ENCODE results near the gene CYYR1. TPM values are rescaled to one million over a fixed set of nuclear protein-coding genes. Genes with fewer than 3 reads are reported as not detected.

The CYYR1 gene
- total and polyA plus RNA-seq, 2 donors (not counting 3 experiments of a cell fraction or from before 2014, with no cell fraction given) = 13.2 to 25.7 TPM

GRCh38 chr21:26597981-26598380, 24.9 kb upstream of the CYYR1 start:
- Histone ChIP-seq H3K36me3 (ENCODE audit: control insufficient read depth in 2 of 2, extremely low read depth in 1 of 2, insufficient read depth in 2 of 2, low read length in 2 of 2) (no peaks in the 10 kb centered on the region), H2AFZ (ENCODE audit: low read depth, low read length) (no peak overlapping the region), H3K9ac (replicated peaks; ENCODE audit: extremely low read depth, insufficient read depth, low read length) (no peak overlapping the region), H3K4me1 (ENCODE audit: control insufficient read depth, extremely low read depth, insufficient read depth, low read length) (no peaks in the 10 kb centered on the region), H3K4me2 (ENCODE audit: insufficient read depth, low read length) (no peak overlapping the region), H3K9me3 (replicated peaks; ENCODE audit: control insufficient read depth, insufficient read depth, low read length) (no peaks in the 10 kb centered on the region), H3K27ac (ENCODE audit: insufficient read depth, low read depth, low read length) (no peak overlapping the region), H3K4me3 (replicated peaks in 1 of 3; ENCODE audit: insufficient read depth in 1 of 3, low read depth in 1 of 3, low read length in 3 of 3) (no peak overlapping the region), H3K27me3 (ENCODE audit: control insufficient read depth in 2 of 2, insufficient read depth in 2 of 2, low read length in 2 of 2) (no peaks in the 10 kb centered on the region), H3K79me2 (ENCODE audit: control insufficient read depth, insufficient read depth, low read length) (no peaks in the 10 kb centered on the region), H4K20me1 (replicated peaks; ENCODE audit: control insufficient read depth, extremely low read depth, insufficient read depth, low read length) (no peaks in the 10 kb centered on the region), H3K9me1 (replicated peaks; ENCODE audit: control insufficient read depth, extremely low read depth, insufficient read depth, low read length) (no peaks in the 10 kb centered on the region)
- no TSS peak for BruUV-seq (replicated peaks)
- no peak for DNase-seq (ENCODE audit: low read depth, low spot score)
- FAIRE-seq = no peak
- TF ChIP-seq POLR2A (IDR thresholded peaks at IDR 0.05; ENCODE audit: low read depth, low read length) = no peak
- TF ChIP-seq POLR2AphosphoS5 (IDR thresholded peaks at IDR 0.05; ENCODE audit: insufficient read depth, low read depth, low read length) = no peak
- TF ChIP-seq, protein P1, sequence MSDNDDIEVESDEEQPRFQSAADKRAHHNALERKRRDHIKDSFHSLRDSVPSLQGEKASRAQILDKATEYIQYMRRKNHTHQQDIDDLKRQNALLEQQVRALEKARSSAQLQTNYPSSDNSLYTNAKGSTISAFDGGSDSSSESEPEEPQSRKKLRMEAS (IDR thresholded peaks at IDR 0.05; ENCODE audit: insufficient read depth, insufficient read length) = no peak
- TF ChIP-seq MYC (IDR thresholded peaks at IDR 0.05; ENCODE audit: low read depth, low read length) = no peak
- TF ChIP-seq GATA2 (IDR thresholded peaks at IDR 0.05; ENCODE audit: insufficient read depth, insufficient read length, low read depth, low read length) = no peak
- no peak for TF ChIP-seq FOS (IDR thresholded peaks at IDR 0.05; ENCODE audit: borderline replicate concordance, insufficient read depth, low read length)
- TF ChIP-seq EZH2 (IDR thresholded peaks at IDR 0.05; ENCODE audit: borderline replicate concordance, low read depth, low read length, severe bottlenecking) = no peak
- TF ChIP-seq, protein P2, sequence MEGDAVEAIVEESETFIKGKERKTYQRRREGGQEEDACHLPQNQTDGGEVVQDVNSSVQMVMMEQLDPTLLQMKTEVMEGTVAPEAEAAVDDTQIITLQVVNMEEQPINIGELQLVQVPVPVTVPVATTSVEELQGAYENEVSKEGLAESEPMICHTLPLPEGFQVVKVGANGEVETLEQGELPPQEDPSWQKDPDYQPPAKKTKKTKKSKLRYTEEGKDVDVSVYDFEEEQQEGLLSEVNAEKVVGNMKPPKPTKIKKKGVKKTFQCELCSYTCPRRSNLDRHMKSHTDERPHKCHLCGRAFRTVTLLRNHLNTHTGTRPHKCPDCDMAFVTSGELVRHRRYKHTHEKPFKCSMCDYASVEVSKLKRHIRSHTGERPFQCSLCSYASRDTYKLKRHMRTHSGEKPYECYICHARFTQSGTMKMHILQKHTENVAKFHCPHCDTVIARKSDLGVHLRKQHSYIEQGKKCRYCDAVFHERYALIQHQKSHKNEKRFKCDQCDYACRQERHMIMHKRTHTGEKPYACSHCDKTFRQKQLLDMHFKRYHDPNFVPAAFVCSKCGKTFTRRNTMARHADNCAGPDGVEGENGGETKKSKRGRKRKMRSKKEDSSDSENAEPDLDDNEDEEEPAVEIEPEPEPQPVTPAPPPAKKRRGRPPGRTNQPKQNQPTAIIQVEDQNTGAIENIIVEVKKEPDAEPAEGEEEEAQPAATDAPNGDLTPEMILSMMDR (IDR thresholded peaks at IDR 0.05; ENCODE audit: extremely low read depth in 1 of 2, insufficient read depth in 1 of 2, low read depth in 1 of 2, low read length in 2 of 2) = no peak
- no peak for TF ChIP-seq JUN (IDR thresholded peaks at IDR 0.05; ENCODE audit: borderline replicate concordance, insufficient read depth, insufficient read length, low read depth)
- dilution Hi-C loops (cut with MboI; ENCODE audit: extremely low pct_ligation_motif_present, low sequenced_read_pairs) (no loop called here), intact Hi-C loops (cut with micrococcal nuclease) (no loop called here)
- CTCF ChIA-PET = interaction anchor here (0.9 to 2.0 kb wide), 2 partner anchors 10 to 13 kb away, joined by 4 to 8 read pairs; no protein-coding TSS in a partner anchor
- POLR2A ChIA-PET = no interaction called here

Data from endothelial cell of umbilical vein (primary cell).